IPS DF 6.9 (cell line): ENCODE results near the gene RTP3.

ENCODE experiments used
- DNase-seq: peaks from one replicate; pipeline ENCODE4 v3.0.0-alpha.2; 2013; ENCODE audit warnings: low read depth, low spot score
- H3K27ac ChIP-seq: one replicate; pipeline ENCODE4 v1.5.1; 2013; ENCODE audit warnings: low read length, control low read depth
- H3K27me3 ChIP-seq: 2 replicates; pipeline ENCODE4 v1.6.1; 2013; ENCODE audit warnings: mild to moderate bottlenecking, low read length; ENCODE audit not compliant: control insufficient read depth, insufficient read depth
- H3K36me3 ChIP-seq: 2 replicates; pipeline ENCODE4 v1.6.1; 2013; ENCODE audit warnings: low read length; ENCODE audit not compliant: control insufficient read depth, insufficient read depth
- H3K4me1 ChIP-seq: 2 replicates; pipeline ENCODE4 v1.6.1; 2013; ENCODE audit warnings: low read length; ENCODE audit not compliant: control insufficient read depth, insufficient read depth
- H3K4me3 ChIP-seq: 2 replicates; pipeline ENCODE4 v1.5.1; 2013; ENCODE audit warnings: mild to moderate bottlenecking, low read length
- H3K9me3 ChIP-seq: 2 replicates; pipeline ENCODE4 v1.6.1; 2013; ENCODE audit warnings: low read length, inconsistent platforms; ENCODE audit not compliant: control insufficient read depth, insufficient read depth
- WGBS: extraction: QIAGEN DNeasy Blood & Tissue Kit; methylation state at CpG from one replicate; pipeline ENCODE4 v1.1.7; 2013; ENCODE audit warnings: mixed read lengths, missing lambda C conversion rate; ENCODE audit not compliant: insufficient read length, insufficient coverage; 5-methylcytosine and 5-hydroxymethylcytosine counted together

The RTP3 gene

GRCh38 chr3:46470831-46471230 is 26.9 kb upstream of the RTP3 start:
- Histone ChIP-seq H3K36me3 (no peaks in the 10 kb centered on the region), H3K4me3 (no peak overlapping the region), H3K9me3 (no peaks in the 10 kb centered on the region), H3K27ac (no peak overlapping the region), H3K4me1 (no peaks in the 10 kb centered on the region), H3K27me3 (no peaks in the 10 kb centered on the region)
- DNase-seq: no peak
- no CpG with 5 or more reads among the region's 4 CpGs for WGBS

- Histone ChIP-seq H3K27me3 (no peaks in the 10 kb centered on the region), H3K4me3 (no peak overlapping the region), H3K27ac (no peak overlapping the region), H3K9me3 (no peaks in the 10 kb centered on the region), H3K4me1 (no peaks in the 10 kb centered on the region), H3K36me3 (no peaks in the 10 kb centered on the region)
- no peak for DNase-seq
- no CpG with 5 or more reads among the region's 5 CpGs for WGBS
Observed at GRCh38 chr3:46471371-46471914, 26.3 kb upstream of the RTP3 start.

DNA sequence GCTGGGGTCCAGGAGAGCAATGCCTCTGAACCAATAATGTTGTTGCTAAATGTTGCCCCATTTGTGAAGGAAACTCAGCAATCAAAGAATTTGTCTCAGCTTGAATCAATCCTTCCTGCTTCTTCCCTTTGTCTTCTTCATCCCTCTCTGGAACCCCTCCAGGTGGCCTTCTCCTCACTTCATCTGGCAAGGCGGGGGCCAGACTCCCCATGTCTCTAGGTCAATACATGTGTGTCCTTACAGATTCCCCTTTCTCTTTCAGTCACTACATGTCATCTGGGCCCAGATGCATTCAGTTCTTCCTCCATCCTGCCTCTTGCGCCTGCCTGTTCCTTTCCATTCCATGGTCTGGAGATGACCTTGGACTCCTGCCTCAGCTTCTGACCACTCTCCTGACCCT is 25.0 kb upstream of the RTP3 start:
- Histone ChIP-seq H3K36me3 (no peaks in the 10 kb centered on the region), H3K27ac (no peak overlapping the region), H3K4me3 (no peak overlapping the region), H3K27me3 (no peaks in the 10 kb centered on the region), H3K4me1 (no peaks in the 10 kb centered on the region), H3K9me3 (no peaks in the 10 kb centered on the region)
- WGBS: no CpG with 5 or more reads among the region's 2 CpGs
- no peak for DNase-seq

GRCh38 chr3:46477145-46477544 is 20.6 kb upstream of the RTP3 start:
- no peaks in the 10 kb centered on the region for H3K4me1 ChIP-seq
- no peak overlapping the region for H3K4me3 ChIP-seq
- no peak overlapping the region for H3K27ac ChIP-seq
- no peaks in the 10 kb centered on the region for H3K36me3 ChIP-seq
- H3K9me3 ChIP-seq: no peaks in the 10 kb centered on the region
- no CpG with 5 or more reads among the region's 4 CpGs for WGBS
- DNase-seq: no peak
- no peaks in the 10 kb centered on the region for H3K27me3 ChIP-seq

DNA sequence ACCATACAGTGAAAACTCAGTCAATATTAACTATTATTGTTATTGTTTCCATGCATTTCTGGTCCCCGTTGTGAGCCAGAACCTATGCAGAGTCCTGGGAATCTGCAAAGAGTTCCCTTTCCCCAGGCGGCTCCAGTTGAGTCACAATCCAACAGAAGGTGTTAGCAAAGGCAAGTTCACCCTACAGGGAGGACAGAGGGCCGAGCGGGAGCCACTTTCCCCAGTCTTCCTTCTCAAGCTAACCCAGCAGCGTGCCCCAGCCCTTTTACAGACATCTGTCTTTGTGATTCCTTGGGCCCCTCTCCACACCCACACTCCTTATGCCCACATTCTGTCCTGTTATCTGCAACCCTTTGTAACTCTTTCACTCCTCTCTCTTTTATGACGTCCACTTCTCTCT is 20.0 kb upstream of the RTP3 start:
- Histone ChIP-seq H3K4me3 (no peak overlapping the region), H3K36me3 (no peaks in the 10 kb centered on the region), H3K27ac (no peak overlapping the region), H3K4me1 (no peaks in the 10 kb centered on the region), H3K9me3 (no peaks in the 10 kb centered on the region), H3K27me3 (no peaks in the 10 kb centered on the region)
- no peak for DNase-seq
- no CpG with 5 or more reads among the region's 6 CpGs for WGBS

DNA sequence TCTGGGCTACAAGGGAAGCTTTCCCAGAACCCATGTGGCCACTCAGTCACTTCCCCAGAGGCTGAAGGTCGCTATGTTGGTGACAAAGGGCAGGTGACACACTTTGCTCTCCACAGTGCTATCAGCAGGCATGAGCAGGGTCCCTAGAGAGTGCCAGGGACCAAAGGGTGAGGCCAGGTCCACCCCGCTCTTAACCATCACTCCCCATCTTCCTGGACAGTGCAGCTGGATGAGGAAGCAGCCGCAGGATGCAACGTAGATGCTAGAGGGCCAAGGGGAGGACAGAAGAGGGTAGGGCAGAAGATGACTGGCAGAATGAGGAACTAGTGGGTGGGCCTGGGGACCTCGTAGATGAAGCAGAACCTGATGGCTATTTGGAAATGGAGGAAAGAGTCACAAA is 19.4 kb upstream of the RTP3 start:
- DNase-seq: no peak
- H3K27ac ChIP-seq: no peak overlapping the region
- H3K4me1 ChIP-seq: no peaks in the 10 kb centered on the region
- no peaks in the 10 kb centered on the region for H3K27me3 ChIP-seq
- no peaks in the 10 kb centered on the region for H3K9me3 ChIP-seq
- no CpG with 5 or more reads among the region's 5 CpGs for WGBS
- no peaks in the 10 kb centered on the region for H3K36me3 ChIP-seq
- H3K4me3 ChIP-seq: no peak overlapping the region

- Histone ChIP-seq H3K27ac (no peak overlapping the region), H3K36me3 (no peaks in the 10 kb centered on the region), H3K9me3 (no peaks in the 10 kb centered on the region), H3K4me1 (no peaks in the 10 kb centered on the region), H3K4me3 (no peak overlapping the region), H3K27me3 (no peaks in the 10 kb centered on the region)
- WGBS: no CpG with 5 or more reads among the region's 5 CpGs
- no peak for DNase-seq
Observed at GRCh38 chr3:46479021-46479420, 18.8 kb upstream of the RTP3 start.

GRCh38 chr3:46479696-46480095 is 18.1 kb upstream of the RTP3 start:
- Histone ChIP-seq H3K27me3 (no peaks in the 10 kb centered on the region), H3K27ac (no peak overlapping the region), H3K4me3 (no peak overlapping the region), H3K4me1 (no peaks in the 10 kb centered on the region), H3K9me3 (no peaks in the 10 kb centered on the region), H3K36me3 (no peaks in the 10 kb centered on the region)
- no CpG with 5 or more reads among the region's 5 CpGs for WGBS
- DNase-seq: no peak

- Histone ChIP-seq H3K27me3 (no peaks in the 10 kb centered on the region), H3K27ac (no peak overlapping the region), H3K9me3 (no peaks in the 10 kb centered on the region), H3K36me3 (no peaks in the 10 kb centered on the region), H3K4me1 (no peaks in the 10 kb centered on the region), H3K4me3 (no peak overlapping the region)
- no peak for DNase-seq
- no CpG with 5 or more reads among the region's 6 CpGs for WGBS
Observed at GRCh38 chr3:46480491-46481195, 17.1 kb upstream of the RTP3 start.

- no CpG with 5 or more reads among the region's 4 CpGs for WGBS
- Histone ChIP-seq H3K27me3 (no peaks in the 10 kb centered on the region), H3K9me3 (no peaks in the 10 kb centered on the region), H3K27ac (no peak overlapping the region), H3K4me1 (no peaks in the 10 kb centered on the region), H3K36me3 (no peaks in the 10 kb centered on the region), H3K4me3 (no peak overlapping the region)
- no peak for DNase-seq
Observed at GRCh38 chr3:46481636-46482035, 16.1 kb upstream of the RTP3 start.
